Karpas-422 (cell line): ENCODE results near the gene LAMTOR3. TPM values are rescaled to one million over a fixed set of nuclear protein-coding genes. Genes with fewer than 3 reads are reported as not detected.

Experiments
- DNase-seq: peaks from one replicate; pipeline ENCODE4 v3.0.0-alpha.2; 2015
- H2AFZ ChIP-seq: fragments of 200-600 bp; sonication (generic); 2 replicates; pipeline ENCODE4 v1.6.1; 2014; ENCODE audit warnings: antibody characterized with exemption, low read length, mixed read lengths
- H3K27ac ChIP-seq: fragments of 200-600 bp; sonication (generic); 2 replicates; pipeline ENCODE4 v1.5.1; 2014; ENCODE audit warnings: mild to moderate bottlenecking, low read length, moderate library complexity
- H3K27me3 ChIP-seq: fragments of 200-600 bp; sonication (generic); 2 replicates; pipeline ENCODE4 v1.6.1; 2014; ENCODE audit warnings: low read length, mixed read lengths
- H3K36me3 ChIP-seq: fragments of 200-600 bp; sonication (generic); 2 replicates; pipeline ENCODE4 v1.6.1; 2014; ENCODE audit warnings: low read length, mixed read lengths; ENCODE audit not compliant: insufficient read depth
- H3K4me1 ChIP-seq: fragments of 200-600 bp; sonication (generic); 2 replicates; pipeline ENCODE4 v1.6.1; 2014; ENCODE audit warnings: mild to moderate bottlenecking, low read length, mixed read lengths
- H3K4me2 ChIP-seq: fragments of 200-600 bp; sonication (generic); 2 replicates; pipeline ENCODE4 v1.6.1; 2014; ENCODE audit warnings: low read length, low read depth, mild to moderate bottlenecking; ENCODE audit not compliant: poor library complexity, severe bottlenecking
- H3K4me3 ChIP-seq: fragments of 200-600 bp; sonication (generic); 2 replicates; pipeline ENCODE4 v1.5.1; 2014; ENCODE audit warnings: mild to moderate bottlenecking, antibody characterized with exemption, low read length, mixed read lengths
- H3K79me2 ChIP-seq: fragments of 200-600 bp; sonication (generic); 2 replicates; pipeline ENCODE4 v1.6.1; 2014; ENCODE audit warnings: mild to moderate bottlenecking, low read length, mixed read lengths
- H3K9ac ChIP-seq: fragments of 200-600 bp; sonication (generic); 2 replicates; pipeline ENCODE4 v1.6.0; 2014; ENCODE audit warnings: low read length
- H3K9me2 ChIP-seq: fragments of 200-600 bp; sonication (generic), shearing (Covaris generic); replicated peaks from 2 replicates; pipeline ENCODE4 v1.6.0; 2014; ENCODE audit warnings: mild to moderate bottlenecking, low read length, moderate library complexity; ENCODE audit not compliant: insufficient read depth
- H3K9me3 ChIP-seq: fragments of 300-700, 200-600 bp; sonication (generic); 2 replicates; pipeline ENCODE4 v1.6.1; 2014; ENCODE audit warnings: low read length, mixed read lengths
- H4K20me1 ChIP-seq: fragments of 200-600 bp; sonication (generic); 2 replicates; pipeline ENCODE4 v1.6.1; 2014; ENCODE audit warnings: mild to moderate bottlenecking, antibody characterized with exemption, low read length, low read depth; ENCODE audit not compliant: insufficient read depth
- total RNA-seq: library from RNA; depleted of rRNA; stranded (reverse); fragments of >200 nt; shearing (Covaris generic); gene quantifications from 2 replicates; pipeline ENCODE4 v1.2.3, GENCODE V29; 2014; ENCODE audit warnings: low replicate concordance

The LAMTOR3 gene
- total RNA-seq, 1 experiment from 2014 or later, result 59.9 TPM

- peak overlapping the region; percentile 79 for H3K4me2 ChIP-seq
- peak overlapping the region; percentile 64 for H3K4me3 ChIP-seq
- H4K20me1 ChIP-seq, result no peaks in the 10 kb centered on the region
- peak overlapping the region; percentile 82 for H3K27ac ChIP-seq
- no peaks in the 10 kb centered on the region for H3K9me3 ChIP-seq
- DNase-seq, result no peak
- H3K4me1 ChIP-seq, result peaks cover 53% of the 10 kb centered on the region
- H3K9me2 ChIP-seq, result no peaks in the 10 kb centered on the region
- H3K27me3 ChIP-seq, result no peaks in the 10 kb centered on the region
- H3K79me2 ChIP-seq, result peaks cover 42% of the 10 kb centered on the region
- H2AFZ ChIP-seq, result no peak overlapping the region
- peaks cover 23% of the 10 kb centered on the region; the same call in 1 of the 2 replicates for H3K36me3 ChIP-seq
- peak overlapping the region; percentile 69 for H3K9ac ChIP-seq
Observed at GRCh38 chr4:99894998-99895397, 771 bp upstream of the LAMTOR3 start.

- H4K20me1 ChIP-seq, result no peaks in the 10 kb centered on the region
- peak overlapping the region; percentile 85 for H3K9ac ChIP-seq
- H3K27me3 ChIP-seq, result no peaks in the 10 kb centered on the region
- no peak overlapping the region; the same call in 1 of the 2 replicates for H3K27ac ChIP-seq
- no peaks in the 10 kb centered on the region for H3K9me2 ChIP-seq
- peaks cover 14% of the 10 kb centered on the region; the same call in 1 of the 2 replicates for H3K36me3 ChIP-seq
- H3K4me2 ChIP-seq, result peak overlapping the region; percentile 87
- H2AFZ ChIP-seq, result no peak overlapping the region
- H3K79me2 ChIP-seq, result peaks cover 49% of the 10 kb centered on the region
- peak overlapping the region; percentile 93 for H3K4me3 ChIP-seq
- no peak for DNase-seq
- H3K9me3 ChIP-seq, result no peaks in the 10 kb centered on the region
- peaks cover 53% of the 10 kb centered on the region for H3K4me1 ChIP-seq
Observed at GRCh38 chr4:99893839-99894160, 427 bp downstream of the LAMTOR3 start.

- Histone ChIP-seq H3K36me3 (peaks cover 7% of the 10 kb centered on the region; the same call in 1 of the 2 replicates), H3K9ac (peak overlapping the region; percentile 85), H3K9me3 (no peaks in the 10 kb centered on the region), H3K4me2 (peak overlapping the region; percentile 87), H3K27ac (no peak overlapping the region), H3K4me3 (peak overlapping the region; percentile 93), H3K9me2 (no peaks in the 10 kb centered on the region), H2AFZ (no peak overlapping the region), H3K4me1 (peaks cover 51% of the 10 kb centered on the region), H4K20me1 (no peaks in the 10 kb centered on the region), H3K79me2 (peaks cover 53% of the 10 kb centered on the region), H3K27me3 (no peaks in the 10 kb centered on the region)
- no peak for DNase-seq
Observed at GRCh38 chr4:99893029-99893428, 1.2 kb downstream of the LAMTOR3 start.

GRCh38 chr4:99891351-99891750 is 2.9 kb downstream of the LAMTOR3 start:
- Histone ChIP-seq H3K9ac (no peak overlapping the region), H3K4me3 (no peak overlapping the region), H3K27ac (no peak overlapping the region), H3K4me1 (peaks cover 36% of the 10 kb centered on the region), H3K36me3 (no peaks in the 10 kb centered on the region), H2AFZ (no peak overlapping the region), H3K27me3 (no peaks in the 10 kb centered on the region), H3K9me2 (no peaks in the 10 kb centered on the region), H3K9me3 (no peaks in the 10 kb centered on the region), H3K79me2 (peaks cover 60% of the 10 kb centered on the region), H3K4me2 (no peak overlapping the region), H4K20me1 (no peaks in the 10 kb centered on the region)
- no peak for DNase-seq

- Histone ChIP-seq H3K4me1 (peaks cover 9% of the 10 kb centered on the region), H3K9ac (no peak overlapping the region), H3K79me2 (peaks cover 47% of the 10 kb centered on the region), H3K4me2 (no peak overlapping the region), H3K36me3 (peaks cover 12% of the 10 kb centered on the region; the same call in 1 of the 2 replicates), H3K27me3 (no peaks in the 10 kb centered on the region), H4K20me1 (no peaks in the 10 kb centered on the region), H2AFZ (no peak overlapping the region), H3K4me3 (no peak overlapping the region), H3K9me3 (no peaks in the 10 kb centered on the region), H3K9me2 (no peaks in the 10 kb centered on the region), H3K27ac (no peak overlapping the region)
- DNase-seq, result no peak
Observed at GRCh38 chr4:99887837-99888236, 6.4 kb downstream of the LAMTOR3 start.

- Histone ChIP-seq H4K20me1 (no peaks in the 10 kb centered on the region), H3K36me3 (peaks cover 24% of the 10 kb centered on the region; the same call in 1 of the 2 replicates), H2AFZ (no peak overlapping the region), H3K4me3 (no peak overlapping the region), H3K9ac (no peak overlapping the region), H3K9me3 (no peaks in the 10 kb centered on the region), H3K9me2 (no peaks in the 10 kb centered on the region), H3K4me2 (no peak overlapping the region), H3K4me1 (0 out of 2 replicates have a peak, but pooled peaks cover 2% of the 10 kb centered on the region), H3K27ac (no peak overlapping the region), H3K79me2 (peaks cover 30% of the 10 kb centered on the region), H3K27me3 (no peaks in the 10 kb centered on the region)
- no peak for DNase-seq
Observed at GRCh38 chr4:99886146-99886545, 8.1 kb downstream of the LAMTOR3 start.

GRCh38 chr4:99885687-99886086 is 8.5 kb downstream of the LAMTOR3 start:
- H3K27ac ChIP-seq, result no peak overlapping the region
- no peaks in the 10 kb centered on the region for H3K9me2 ChIP-seq
- H3K4me3 ChIP-seq, result no peak overlapping the region
- no peak overlapping the region for H2AFZ ChIP-seq
- no peak overlapping the region for H3K4me2 ChIP-seq
- H3K9me3 ChIP-seq, result no peaks in the 10 kb centered on the region
- H3K4me1 ChIP-seq, result no peaks in the 10 kb centered on the region
- H3K9ac ChIP-seq, result no peak overlapping the region
- H3K79me2 ChIP-seq, result peaks cover 25% of the 10 kb centered on the region
- H3K36me3 ChIP-seq, result peaks cover 29% of the 10 kb centered on the region; the same call in 1 of the 2 replicates
- DNase-seq, result no peak
- H3K27me3 ChIP-seq, result no peaks in the 10 kb centered on the region
- H4K20me1 ChIP-seq, result no peaks in the 10 kb centered on the region

- no peak overlapping the region for H3K9ac ChIP-seq
- H3K27me3 ChIP-seq, result no peaks in the 10 kb centered on the region
- H2AFZ ChIP-seq, result no peak overlapping the region
- H4K20me1 ChIP-seq, result no peaks in the 10 kb centered on the region
- H3K36me3 ChIP-seq, result peaks cover 33% of the 10 kb centered on the region; the same call in 1 of the 2 replicates
- H3K4me1 ChIP-seq, result no peaks in the 10 kb centered on the region
- H3K9me2 ChIP-seq, result no peaks in the 10 kb centered on the region
- H3K79me2 ChIP-seq, result peaks cover 20% of the 10 kb centered on the region
- no peak overlapping the region for H3K4me2 ChIP-seq
- H3K4me3 ChIP-seq, result no peak overlapping the region
- no peaks in the 10 kb centered on the region for H3K9me3 ChIP-seq
- DNase-seq, result peak; percentile 77
- no peak overlapping the region for H3K27ac ChIP-seq
Observed at GRCh38 chr4:99885063-99885664, 9.1 kb downstream of the LAMTOR3 start.
